ENCODE data around the gene FMN2. TPM values are rescaled to one million over a fixed set of nuclear protein-coding genes. Genes with fewer than 3 reads are reported as not detected.

FMN2 gene
- not detected in 2 replicates for total RNA-seq

GRCh38 chr1:240091614-240092300 is at the start of gene FMN2:
Gene FMN2 (plus strand): TSS chr1:240091883. CDS start chr1:240092110, 227 bp downstream.

Data from hair follicular keratinocyte (primary cell).